Uterus (tissue), 2 donors: Measurements from ENCODE around the gene FGF4.

Source experiments
- CTCF ChIP-seq, 4 experiments: fragments of 200-600 bp in 2 of 4; fragments of 450-650 bp in 2 of 4; sonication (generic) in 2 of 4; IDR thresholded peaks; one replicate each; pipeline ENCODE4 v1.5.1; 2016 to 2019; ENCODE audit warnings: antibody characterized with exemption in 4 of 4, mild to moderate bottlenecking in 2 of 4, moderate library complexity in 1 of 4
- POLR2A ChIP-seq, 2 donors: fragments of 450-650 bp; IDR thresholded peaks; one replicate each; pipeline ENCODE4 v1.6.1; 2016; ENCODE audit warnings: antibody characterized with exemption in 2 of 2, mild to moderate bottlenecking in 1 of 2, moderate library complexity in 1 of 2

GRCh38 chr11:69803022-69803421 lies 27.9 kb upstream of the FGF4 start:
- TF ChIP-seq POLR2A (IDR thresholded peaks at IDR 0.05) (no peak), CTCF (IDR thresholded peaks at IDR 0.05) (no peak)
